HT1080 (cell line): ENCODE data around the gene E4F1. TPM values are rescaled to one million over a fixed set of nuclear protein-coding genes. Genes with fewer than 3 reads are reported as not detected.

Source experiments
- DNase-seq: peaks from one replicate; pipeline ENCODE4 v3.0.0-alpha.2; 2015; ENCODE audit warnings: low read depth
- total RNA-seq: library from RNA; depleted of rRNA; stranded (reverse); fragments of >200 nt; shearing (Covaris generic); gene quantifications from 2 replicates; pipeline ENCODE4 v1.2.3, GENCODE V29; 2014

The E4F1 gene
- total RNA-seq, 1 experiment from 2014 or later: 37.4 TPM

DNA sequence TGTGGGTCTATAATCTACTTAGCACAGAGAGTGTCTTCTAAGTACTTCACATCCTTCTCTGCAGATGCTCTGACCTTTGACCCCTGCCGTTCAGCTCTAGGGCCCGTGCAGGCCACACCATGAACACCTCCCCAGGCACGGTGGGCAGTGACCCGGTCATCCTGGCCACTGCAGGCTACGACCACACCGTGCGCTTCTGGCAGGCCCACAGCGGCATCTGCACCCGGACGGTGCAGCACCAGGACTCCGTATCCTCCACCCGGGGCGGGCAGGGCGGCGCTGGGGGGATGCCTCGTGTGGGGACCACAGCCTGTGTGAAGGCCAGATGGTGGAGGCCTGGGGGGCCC, 17.5 kb upstream of the E4F1 start:
- no peak for DNase-seq

DNA sequence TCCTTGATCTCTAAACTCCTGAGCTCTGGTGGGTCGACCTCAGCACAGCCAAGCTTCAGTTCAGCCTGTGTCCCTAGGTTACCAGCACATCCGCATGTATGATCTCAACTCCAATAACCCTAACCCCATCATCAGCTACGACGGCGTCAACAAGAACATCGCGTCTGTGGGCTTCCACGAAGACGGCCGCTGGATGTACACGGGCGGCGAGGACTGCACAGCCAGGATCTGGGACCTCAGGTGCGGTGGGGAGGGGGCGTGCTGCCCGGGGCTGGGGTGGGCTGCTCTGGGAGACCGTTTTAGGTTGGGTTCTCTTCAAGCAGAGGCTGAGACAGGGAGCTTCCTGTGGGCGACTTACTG, 17.0 kb upstream of the E4F1 start:
- DNase-seq: no peak

DNA sequence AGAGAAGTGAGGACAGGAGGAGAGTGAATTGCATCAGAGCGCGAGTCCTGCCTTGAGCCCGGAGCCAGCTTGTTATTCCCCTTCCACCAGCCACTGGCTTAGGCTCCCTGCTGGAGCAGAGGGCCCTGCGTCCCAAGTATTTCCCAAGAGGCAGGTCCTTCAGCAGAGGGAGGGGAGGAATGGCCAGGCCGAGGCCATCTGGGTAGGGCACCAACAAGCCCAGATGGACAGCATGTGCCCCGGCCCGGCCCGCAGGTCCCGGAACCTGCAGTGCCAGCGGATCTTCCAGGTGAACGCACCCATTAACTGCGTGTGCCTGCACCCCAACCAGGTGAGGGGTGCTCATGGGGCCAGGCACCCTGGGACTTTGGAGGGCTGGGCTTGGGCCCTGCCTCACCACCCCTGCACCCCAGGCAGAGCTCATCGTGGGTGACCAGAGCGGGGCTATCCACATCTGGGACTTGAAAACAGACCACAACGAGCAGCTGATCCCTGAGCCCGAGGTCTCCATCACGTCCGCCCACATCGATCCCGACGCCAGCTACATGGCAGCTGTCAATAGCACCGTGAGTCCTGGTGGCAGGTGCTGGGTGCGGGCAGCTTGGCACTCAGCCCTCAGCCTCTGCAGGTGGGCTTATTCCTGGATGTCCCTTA, 16.5 kb upstream of the E4F1 start:
- no peak for DNase-seq

DNA sequence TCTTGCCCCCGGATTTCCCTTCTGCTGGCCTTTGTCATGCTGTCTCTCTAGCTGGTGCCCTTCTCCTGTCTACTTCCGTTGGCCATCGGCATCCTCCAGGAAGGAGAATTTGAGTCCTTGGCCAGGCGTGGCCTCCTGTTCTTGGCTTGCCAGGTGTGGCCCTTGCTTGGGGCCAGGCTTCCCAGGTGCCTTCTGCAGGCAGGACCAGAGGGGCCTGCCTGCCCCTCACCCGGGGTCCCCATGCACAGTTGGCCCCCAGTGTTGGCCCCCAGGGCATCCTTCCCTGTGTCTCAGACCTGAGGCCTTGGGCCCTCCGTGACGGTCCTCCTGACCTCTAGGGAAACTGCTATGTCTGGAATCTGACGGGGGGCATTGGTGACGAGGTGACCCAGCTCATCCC, 15.5 kb upstream of the E4F1 start:
- DNase-seq: no peak

DNA sequence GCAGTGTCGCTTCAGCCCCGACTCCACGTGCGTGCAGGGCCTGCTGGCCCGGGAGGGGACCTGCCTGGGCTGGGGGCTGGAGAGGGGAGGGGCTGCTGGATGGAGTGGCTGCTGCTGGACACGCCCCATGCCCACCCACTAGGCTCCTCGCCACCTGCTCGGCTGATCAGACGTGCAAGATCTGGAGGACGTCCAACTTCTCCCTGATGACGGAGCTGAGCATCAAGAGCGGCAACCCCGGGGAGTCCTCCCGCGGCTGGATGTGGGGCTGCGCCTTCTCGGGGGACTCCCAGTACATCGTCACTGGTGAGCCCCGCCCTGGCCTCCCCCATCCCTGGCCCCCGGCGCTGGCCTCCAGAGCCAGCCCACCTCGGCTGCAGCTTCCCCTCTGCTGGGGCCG, 15.1 kb upstream of the E4F1 start:
- DNase-seq: no peak

DNA sequence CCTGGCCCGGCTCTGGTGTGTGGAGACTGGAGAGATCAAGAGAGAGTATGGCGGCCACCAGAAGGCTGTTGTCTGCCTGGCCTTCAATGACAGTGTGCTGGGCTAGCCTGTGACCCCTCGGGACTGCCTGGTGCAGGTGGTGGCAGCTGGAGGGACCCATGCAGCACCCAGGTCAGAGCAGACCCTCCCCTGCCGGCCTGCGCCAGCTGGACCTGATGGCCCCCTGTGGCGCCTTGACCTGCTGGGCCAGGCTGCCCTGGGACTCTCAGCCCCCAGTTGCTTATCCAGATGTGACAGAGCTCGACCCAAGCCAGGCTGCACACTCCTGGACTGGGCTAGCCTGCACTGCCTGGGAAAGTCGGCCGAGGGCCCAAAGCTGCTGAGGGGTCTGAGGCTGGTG, 14.6 kb upstream of the E4F1 start:
- DNase-seq: no peak

DNA sequence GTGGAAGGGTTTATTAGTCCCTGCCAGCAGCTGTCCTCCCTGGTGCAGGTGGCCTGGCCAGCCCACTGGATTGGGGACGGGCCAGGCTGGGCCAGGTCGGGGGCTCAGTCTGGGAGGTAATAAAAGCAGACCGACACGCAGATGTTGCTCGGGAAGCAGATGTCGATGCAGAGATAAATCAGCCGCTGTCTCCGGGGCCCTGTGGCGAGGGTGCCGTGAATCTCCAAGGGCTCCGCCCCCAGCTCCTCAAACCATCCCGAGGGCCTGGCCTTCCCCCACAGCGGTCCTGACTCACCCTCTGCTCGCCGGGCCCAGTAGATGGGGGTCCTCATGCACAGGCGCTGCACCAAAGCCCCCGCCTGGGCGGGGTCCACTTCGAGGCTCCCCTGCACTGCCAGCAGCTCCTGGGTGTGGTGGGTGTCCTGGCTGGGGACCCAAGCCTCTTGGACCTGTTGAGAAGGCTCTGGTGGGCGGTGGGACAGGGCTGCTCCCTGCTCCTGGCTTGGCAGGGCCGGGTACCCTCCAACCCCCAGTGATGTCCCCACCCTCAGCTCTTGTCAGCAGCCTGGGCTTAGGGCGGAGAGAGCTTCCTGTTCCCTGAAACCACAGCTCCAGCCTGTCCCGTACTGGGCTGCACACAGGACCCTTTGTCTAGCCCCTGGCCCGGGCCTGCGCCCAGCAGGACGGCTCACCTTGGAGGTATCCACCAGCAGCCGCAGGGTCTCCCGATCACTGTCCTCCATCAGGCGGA, 14.0 kb upstream of the E4F1 start:
- DNase-seq: no peak

DNA sequence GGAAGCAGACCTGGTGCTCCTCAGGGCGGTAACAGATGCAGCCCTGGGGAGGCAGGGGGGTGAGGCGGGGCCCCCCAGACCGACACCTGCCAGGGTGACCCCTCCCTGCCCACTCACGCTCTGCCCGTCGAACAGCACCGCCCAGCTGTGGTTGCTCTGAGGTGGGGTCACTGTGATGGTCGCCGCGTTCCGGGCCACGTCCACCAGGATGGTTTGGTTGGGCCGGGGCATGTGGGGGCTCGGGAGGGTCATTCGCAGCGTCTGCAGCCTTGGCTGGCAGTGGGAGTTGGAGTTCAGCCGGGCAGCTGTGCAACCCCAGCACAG, 13.4 kb upstream of the E4F1 start:
- no peak for DNase-seq

DNA sequence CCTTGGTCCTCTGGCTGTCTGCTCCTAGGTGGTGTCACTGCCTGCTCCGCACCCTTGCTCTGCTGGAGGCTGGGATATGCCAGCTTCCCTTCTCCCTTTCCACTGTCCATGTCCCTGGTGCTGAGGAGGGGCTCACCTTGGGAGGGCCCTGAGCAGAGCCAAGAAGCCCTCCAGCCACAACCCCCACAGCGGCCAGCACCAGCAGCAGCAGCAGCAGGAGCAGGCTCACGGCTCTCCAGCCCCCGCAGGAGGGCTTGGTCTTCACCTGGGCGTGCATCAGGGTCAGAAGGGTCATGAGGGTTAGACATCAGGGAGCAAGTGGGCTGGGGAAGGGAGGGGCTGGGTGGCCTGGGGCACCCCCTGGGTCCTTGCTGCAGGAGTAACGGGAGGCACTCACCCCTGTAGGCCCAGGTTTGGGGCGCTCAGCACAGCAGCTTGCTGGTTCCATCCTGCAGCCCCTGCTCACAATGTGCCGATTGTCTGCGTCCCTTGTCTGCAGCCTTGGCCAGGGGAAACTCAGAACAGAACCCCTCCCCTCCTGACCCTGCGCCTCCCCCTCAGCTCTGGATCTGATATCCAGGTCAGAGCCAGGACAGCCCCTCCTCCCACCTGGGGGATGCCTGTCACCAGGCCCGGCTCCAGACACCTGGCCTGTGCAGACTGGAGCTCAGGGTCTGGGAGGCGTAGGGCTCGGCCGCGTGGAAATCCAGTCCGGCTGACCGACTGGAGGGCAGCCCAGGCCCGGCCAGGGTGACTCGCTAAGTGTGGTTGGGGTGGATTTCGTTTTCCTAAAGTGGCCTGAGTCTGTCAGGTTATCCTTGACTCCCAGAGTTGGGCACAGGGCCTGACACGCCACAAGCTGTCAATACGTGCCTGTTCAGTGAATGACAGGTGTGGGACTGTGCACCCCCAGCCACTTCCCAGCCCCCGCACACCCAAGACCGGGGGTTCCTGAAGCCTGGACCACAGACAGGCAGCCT, 12.7 kb upstream of the E4F1 start, which contains the start of gene BRICD5:
Gene BRICD5, minus strand, starts transcription at position 478 of the 980 bp plus-strand sequence. Its CDS starts 30 bp downstream, at position 448.
- no peak for DNase-seq

DNA sequence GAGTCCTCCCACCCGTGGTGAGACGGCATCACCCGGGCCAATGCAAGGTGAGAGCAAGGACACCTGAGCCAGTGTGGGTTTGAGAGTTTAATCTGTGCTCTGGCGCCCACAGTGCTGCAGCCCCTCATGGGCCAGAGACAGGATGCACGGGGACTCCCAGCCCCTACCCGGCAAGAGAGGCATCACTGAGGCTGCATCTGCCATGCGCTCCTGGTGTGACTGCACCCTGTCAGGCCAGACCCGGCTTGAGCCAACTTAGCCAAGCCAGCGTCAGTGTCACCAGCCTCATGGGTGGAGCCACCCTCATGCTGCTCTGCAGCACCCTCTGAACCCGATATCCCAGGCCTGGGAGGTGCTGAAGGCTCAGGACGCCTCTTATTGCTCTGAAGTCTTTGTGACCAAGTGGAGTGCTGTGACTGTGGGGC, 11.5 kb upstream of the E4F1 start:
- no peak for DNase-seq

DNA sequence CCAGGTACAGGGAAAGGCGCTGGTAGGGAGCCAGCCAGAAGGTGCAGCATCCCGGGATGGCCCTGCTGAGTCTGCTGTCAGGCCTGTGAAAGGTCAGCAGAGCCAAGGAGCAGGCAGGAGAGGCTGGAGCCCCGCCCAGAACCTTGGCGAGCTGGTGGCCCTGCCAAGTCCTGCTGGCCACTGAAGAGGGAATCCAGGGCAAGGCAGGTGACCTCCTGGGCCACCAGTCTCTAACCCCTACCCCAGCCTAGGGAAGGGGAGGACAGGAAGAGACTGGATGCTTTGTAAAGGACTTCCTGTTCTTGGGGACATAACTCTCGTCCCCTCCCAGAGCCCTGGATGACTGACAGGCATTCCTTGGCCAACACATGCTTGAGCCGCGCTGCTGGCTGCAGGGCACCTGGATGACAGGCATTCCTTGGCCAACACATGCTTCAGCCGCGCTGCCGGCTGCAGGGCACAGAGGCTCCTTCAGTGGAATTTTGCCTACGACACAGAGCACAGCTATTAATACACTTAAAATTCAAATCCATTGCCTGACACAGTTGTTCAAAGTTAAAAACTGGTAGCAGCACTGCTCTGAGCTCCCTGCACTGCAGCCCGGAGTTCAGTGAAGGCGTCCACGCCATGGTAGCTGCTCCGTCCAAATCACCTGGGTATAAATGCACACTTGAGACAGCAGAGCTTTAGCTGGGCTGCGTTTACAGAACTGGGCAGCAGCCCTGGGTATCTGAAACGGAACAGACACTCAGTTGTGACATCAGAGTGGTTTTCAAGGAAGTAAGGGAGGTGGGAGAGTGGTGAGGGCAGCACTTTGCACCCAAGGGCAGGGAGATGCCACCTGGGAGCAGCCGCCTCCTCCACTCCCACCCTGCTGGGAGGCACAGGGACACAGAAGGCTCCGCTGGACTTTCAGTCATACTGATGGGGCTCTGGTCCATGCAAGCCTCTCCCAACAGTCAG, 10.7 kb upstream of the E4F1 start:
- DNase-seq: no peak

DNA sequence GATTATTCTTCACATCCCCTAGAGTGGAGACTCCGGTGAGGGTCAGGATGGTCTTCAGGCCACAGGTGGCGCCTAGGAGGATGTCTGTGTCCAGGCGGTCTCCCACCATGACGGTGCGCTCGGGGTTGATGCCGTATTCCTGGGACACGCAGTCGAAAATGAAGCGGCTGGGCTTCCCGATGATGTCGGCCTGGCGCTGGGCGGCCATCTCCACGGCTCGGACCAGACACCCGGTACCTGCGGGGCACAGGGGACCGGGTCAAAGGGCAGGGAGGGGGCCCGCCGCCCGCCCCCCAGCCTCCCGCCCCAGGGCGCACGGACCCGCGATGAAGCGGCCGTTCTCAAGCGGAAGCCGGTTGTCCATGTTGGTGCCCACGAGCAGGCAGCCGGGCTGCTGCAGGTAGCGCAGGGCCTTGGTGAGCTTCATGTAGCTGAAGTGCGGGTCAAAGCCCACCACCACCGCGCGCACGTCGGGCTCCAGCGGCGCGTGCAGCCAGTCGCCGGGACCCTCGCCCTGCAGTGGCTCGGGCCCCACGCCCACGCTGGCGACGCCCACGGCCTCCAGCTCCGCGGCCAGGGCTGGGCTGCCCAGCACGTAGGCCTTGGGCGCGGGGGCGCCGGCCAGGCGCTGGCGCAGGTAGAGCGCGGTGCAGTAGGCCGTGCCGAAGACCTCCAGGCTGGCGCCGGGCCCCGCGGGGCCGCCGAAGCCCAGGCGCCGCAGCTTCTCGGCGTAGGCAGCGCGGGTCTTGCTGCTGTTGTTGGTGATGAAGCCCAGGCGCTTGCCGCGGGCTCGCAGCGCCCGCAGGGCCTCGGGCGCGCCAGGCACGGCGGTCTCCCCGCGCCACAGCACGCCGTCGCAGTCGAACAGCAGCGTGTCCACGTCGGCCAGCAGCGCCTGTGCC, 9.3 kb upstream of the E4F1 start:
- DNase-seq: no peak

DNA sequence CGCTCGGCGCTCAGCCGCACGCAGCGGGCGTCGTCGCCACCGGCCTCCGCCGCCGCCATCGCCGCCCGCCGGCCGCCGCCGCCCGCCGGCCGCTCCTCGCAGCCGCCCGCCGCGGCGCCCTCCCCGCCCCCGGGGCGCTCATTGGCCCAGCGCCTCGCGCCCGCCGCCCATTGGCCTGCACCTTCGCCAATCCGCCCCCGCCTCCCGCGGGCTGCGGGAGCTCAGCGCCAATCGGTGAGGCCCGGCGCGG, 8.7 kb upstream of the E4F1 start, which contains the start of gene PGP:
Gene PGP, minus strand, starts transcription at position 122 of the 250 bp plus-strand sequence. Its CDS starts 63 bp downstream, at position 59.
- no peak for DNase-seq

DNA sequence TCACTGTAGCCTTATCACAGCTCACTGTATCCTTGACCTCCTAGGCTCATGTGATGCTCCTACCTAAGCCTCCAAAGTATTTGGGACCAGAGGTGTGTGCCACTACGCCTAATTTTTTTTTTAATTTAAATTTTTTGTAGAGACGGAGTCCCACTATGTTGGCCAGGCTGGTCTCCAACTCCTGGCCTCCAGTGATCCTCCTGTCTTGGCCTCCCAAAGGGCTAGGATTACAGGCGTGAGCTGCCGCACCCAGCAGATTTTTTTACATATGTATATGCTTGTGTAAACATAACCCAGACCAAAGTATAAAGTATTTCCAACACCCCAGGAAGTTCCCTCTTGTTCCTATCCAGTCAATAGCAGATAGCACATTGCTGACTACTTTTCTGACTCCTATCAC, 7.1 kb upstream of the E4F1 start:
- no peak for DNase-seq

DNA sequence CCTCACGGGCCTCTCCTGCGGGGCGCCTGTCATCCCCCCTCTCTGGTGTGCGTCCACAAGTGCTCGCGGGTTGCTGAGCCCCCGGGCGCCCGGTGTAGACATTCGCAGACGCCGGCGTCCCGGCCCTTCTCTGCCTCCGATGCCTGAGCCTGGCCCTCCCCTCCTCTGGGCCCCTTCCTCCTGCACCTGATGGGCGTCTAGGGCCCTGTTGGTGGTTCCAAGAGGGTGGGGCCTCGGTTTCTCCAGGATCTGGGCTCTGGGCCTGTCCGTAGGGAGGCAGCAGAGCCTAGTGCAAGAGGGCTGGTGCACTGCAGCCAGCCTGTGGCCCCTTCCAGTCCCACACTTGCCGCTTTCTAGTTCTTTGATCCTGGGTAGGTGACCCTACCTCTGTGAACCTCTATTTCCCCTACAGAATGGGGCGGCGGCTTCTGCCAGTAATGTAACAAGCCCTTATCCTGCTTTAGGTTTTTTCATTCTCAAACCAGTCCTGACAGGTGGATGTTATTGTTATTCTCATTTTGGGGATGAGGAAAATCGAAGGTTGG, 623 bp downstream of the E4F1 start:
- peak; percentile 54 for DNase-seq

DNA sequence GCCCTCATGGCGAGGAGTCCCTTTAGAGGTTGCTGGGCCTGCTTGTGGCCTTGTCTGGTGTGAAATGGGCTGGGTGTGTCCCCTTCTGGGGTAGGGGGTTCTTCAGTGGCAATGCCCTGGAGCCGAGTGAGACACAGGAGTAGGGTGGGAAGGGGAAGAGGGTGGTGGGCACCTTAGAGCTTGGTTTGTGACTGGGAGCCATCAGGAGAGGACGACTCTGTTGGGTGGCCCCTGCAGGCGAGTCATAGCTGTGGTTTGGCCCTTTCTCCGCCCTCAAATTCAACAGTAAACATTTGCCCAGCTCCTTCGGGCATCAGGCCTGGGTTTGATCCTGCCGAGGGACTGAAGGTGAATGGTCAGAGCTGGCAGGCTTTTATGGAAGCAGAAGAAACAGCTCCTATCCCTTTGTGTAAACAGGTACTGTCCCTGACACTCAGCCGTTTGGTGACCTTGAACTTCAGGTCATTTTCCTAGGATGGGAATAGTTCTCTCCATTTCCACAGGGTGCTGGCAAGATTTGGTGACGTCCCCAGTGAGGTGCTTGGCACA, 2.9 kb downstream of the E4F1 start:
- no peak for DNase-seq

DNA sequence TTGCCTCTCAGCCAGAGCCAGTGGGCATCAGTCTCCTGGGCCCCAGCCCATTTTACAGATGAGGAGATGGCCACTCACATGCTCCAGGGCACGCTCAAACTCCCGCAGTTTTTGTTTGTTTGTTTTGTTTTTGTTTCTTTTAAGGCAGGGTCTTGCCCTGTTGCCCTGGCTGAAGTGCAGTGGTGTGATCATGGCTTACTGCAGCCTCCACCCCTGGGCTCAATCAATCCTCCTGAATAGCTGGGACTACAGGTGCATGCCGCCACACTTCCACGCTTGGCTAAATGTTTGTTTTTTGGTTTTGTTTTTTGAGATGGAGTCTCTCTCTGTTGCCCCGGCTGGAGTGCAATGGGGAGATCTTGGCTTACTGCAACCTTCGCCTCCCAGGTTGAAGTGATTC, 3.5 kb downstream of the E4F1 start:
- no peak for DNase-seq

DNA sequence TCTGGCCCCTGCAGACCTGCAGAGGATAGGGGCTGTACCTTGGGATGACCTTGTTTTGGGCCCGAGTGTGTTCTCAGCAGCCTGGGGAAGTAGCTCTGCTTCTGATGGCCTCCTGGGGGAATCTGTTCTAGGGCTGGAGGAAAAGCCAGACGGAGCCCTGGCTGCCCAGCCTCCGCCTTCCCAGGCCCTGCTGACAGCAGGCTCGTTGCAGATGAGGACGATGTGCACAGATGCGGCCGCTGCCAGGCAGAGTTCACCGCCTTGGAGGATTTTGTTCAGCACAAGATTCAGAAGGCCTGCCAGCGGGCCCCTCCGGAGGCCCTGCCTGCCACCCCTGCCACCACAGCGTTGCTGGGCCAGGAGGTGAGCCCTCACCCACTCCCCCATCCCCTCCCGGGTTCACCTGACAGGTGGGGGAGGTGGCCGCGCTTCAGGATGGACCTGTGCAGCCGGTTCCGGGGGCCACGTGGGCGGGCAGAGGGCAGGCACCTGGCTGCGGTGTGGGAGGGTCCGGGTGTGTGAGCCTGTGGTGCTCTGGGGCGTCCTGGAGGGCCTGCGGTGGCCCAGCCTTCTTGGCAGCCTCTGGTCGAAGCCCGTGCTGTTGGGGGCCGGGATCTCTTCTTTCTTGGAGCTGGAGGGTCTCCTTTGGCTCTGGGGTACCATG, 4.9 kb downstream of the E4F1 start:
- DNase-seq: no peak

DNA sequence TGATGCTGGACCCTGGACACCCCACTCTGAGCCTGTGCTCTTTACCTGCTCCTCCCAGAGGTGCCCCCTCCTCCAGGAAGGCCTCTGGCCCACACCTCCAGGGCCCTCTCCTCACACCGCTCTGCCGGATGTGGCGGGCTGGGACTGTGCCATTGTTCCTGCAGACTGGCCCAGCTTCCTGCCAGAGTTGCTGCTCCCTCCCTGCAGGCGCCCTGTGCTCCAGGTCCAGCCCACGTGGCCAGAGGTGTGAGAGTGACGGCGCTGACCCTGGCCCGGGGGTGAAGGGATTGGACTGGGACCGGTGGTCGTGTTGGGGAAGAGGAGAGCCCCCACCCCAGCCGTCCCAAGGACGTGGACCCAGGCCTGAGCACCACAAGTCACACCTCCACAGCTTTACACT, 5.7 kb downstream of the E4F1 start:
- DNase-seq: no peak
